Measurements from ENCODE around the gene NAB1.
A peak's percentile ranks its signal among the peaks of the same experiment; 100 is the strongest.

Gene NAB1

DNA sequence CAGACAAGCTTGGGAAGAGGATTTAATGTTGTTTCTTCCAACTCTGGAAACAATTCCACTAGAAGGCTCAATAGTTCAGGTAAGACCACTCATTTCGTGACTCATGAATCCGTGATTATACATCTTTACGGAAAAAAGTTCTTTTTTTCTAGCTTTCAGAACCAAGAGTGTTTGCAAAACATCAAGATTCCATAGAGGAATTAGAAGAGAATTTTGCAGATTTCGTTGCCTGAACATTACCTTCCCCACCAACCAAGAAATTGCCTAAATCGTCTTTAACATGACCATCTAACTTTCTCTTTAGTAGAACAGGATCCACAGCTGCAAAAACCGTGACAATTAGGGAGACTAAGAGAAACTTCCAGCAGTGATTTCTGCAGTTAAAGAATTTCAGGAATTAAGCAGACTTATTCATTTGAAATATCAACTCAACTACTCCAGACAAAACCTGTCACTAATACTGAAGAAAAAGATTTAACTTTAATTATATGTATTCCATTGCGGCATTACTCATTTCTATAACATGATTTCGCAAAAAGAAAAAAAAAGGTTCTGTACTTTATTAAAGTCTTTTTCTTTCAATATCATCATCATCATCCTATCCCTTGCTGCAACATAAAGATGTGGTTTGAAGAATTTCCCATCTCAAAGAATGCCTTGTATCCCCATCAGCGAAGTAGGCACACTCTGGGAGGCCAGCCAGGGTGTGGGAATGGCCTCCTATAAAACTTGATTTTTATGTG is 1.9 kb upstream of the NAB1 start:
- Mint-ChIP-seq H3K27ac (peak overlapping the region; percentile 19 to 69 (median 20)), H3K9me3 (no peaks in the 10 kb centered on the region), H3K36me3 (ENCODE audit: low read depth) (no peaks in the 10 kb centered on the region), H3K4me3 (peak overlapping the region; percentile 64 to 76 (median 68)), H3K27me3 (ENCODE audit: low read depth) (no peaks in the 10 kb centered on the region), H3K4me1 (peaks cover 31% of the 10 kb centered on the region)
- TF ChIP-seq, protein P1, sequence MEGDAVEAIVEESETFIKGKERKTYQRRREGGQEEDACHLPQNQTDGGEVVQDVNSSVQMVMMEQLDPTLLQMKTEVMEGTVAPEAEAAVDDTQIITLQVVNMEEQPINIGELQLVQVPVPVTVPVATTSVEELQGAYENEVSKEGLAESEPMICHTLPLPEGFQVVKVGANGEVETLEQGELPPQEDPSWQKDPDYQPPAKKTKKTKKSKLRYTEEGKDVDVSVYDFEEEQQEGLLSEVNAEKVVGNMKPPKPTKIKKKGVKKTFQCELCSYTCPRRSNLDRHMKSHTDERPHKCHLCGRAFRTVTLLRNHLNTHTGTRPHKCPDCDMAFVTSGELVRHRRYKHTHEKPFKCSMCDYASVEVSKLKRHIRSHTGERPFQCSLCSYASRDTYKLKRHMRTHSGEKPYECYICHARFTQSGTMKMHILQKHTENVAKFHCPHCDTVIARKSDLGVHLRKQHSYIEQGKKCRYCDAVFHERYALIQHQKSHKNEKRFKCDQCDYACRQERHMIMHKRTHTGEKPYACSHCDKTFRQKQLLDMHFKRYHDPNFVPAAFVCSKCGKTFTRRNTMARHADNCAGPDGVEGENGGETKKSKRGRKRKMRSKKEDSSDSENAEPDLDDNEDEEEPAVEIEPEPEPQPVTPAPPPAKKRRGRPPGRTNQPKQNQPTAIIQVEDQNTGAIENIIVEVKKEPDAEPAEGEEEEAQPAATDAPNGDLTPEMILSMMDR (IDR thresholded peaks at IDR 0.05; ENCODE audit: unreplicated experiment in 3 of 3), result no peak

DNA sequence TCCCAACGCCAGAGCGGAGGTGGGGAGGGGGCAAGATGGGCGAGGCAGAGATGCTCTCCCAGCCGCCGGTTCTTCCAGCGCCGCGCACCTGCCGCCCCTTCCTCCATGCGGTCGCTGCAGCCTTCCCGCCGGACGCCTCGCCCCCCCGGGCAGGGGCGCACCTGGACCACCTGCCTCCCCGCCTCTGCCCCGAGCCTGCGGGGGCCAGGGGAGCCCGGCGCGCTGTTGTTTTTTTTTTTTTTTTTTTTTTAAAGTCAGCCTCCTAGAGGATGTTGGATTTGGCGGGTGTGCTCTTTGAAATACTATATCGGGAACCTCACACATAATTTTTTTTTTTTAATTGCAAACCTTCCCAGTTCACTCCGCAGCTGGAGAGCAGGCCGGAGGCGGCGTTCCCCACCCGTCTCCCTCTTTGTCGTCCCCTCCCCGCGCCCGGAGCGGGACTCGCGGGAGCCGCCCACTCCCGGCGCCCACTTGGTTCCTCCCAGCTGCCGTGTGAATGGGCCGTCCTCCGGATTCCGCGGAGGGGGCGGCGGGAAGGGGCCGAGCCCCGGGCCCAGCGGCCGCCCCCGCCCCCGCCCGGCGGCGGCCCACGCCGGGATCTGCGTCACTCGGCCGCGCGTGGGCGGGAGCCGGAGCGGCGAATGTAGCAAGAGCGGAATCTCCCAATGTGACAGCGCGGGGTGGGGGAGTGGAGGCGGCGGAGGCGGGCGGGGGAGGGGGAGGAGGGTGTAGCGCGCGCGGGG is 421 bp upstream of the NAB1 start:
- H3K36me3 Mint-ChIP-seq (ENCODE audit: low read depth), result no peaks in the 10 kb centered on the region
- H3K27me3 Mint-ChIP-seq (ENCODE audit: low read depth), result no peaks in the 10 kb centered on the region
- H3K9me3 Mint-ChIP-seq, result no peaks in the 10 kb centered on the region
- H3K27ac Mint-ChIP-seq, result peak overlapping the region; percentile 91 to 96 (median 93)
- H3K4me3 Mint-ChIP-seq, result peak overlapping the region; percentile 86 to 96 (median 94)
- TF ChIP-seq, protein P1 (IDR thresholded peaks at IDR 0.05; ENCODE audit: unreplicated experiment in 3 of 3), result no peak
- H3K4me1 Mint-ChIP-seq, result peaks cover 31% of the 10 kb centered on the region

DNA sequence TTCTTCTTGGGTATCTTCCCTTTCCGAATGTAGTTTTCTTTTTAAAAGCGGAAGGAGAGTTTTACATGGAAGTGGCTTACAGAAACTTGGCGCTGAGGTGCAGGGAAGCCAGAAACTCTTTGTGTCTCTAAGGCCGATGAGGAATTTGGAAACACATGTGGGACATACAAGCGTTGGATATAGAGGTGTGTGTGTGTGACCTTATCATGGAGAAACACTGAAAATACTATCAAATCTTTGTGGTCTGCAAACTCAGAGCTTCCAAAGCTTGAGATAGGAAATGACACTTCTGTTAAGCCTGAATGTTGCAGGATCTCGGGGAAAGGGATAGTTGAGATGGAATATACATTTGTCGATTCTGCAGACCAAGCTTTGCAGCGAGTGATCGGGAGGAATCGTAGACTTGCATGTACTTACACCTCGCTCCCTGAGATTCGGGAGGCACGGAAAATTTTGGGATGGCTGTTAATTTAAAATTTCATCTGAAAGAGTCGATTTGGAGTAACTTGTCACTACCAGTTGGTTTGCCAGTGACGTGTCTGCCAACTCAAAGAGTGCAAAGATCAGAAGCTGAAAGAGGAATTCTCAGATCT is 1.0 kb downstream of the NAB1 start:
- Mint-ChIP-seq H3K36me3 (ENCODE audit: low read depth) (no peaks in the 10 kb centered on the region), H3K27ac (peak overlapping the region; percentile 95 to 98 (median 96)), H3K4me1 (peaks cover 31% of the 10 kb centered on the region), H3K4me3 (peak overlapping the region; percentile 91 to 96 (median 91)), H3K27me3 (ENCODE audit: low read depth) (no peaks in the 10 kb centered on the region), H3K9me3 (no peaks in the 10 kb centered on the region)
- TF ChIP-seq, protein P1 (IDR thresholded peaks at IDR 0.05; ENCODE audit: unreplicated experiment in 3 of 3), result no peak

DNA sequence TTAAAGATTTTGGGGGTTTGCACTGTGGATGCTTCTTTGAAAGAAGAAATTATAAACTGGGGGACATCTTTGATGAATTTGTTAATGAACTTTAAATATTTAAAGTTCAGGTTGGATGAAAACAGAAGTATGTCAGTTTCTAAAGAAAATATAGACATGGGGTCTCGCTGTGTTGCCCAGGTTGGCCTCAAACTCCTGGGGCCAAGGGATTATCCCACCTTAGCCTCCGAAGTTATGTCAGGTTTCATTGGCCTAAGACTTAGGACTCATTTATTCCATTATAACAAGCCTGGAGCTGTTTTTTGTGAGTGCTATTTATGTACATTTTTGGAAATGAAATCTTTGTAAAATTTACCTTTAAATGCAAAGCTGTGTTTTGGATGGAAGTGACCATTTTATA is 2.5 kb downstream of the NAB1 start:
- H3K27ac Mint-ChIP-seq, result peak overlapping the region in 2 of 3 experiments; percentile 30 to 41
- peaks cover 25% of the 10 kb centered on the region for H3K4me1 Mint-ChIP-seq
- no peaks in the 10 kb centered on the region for H3K36me3 Mint-ChIP-seq (ENCODE audit: low read depth)
- H3K4me3 Mint-ChIP-seq, result peak overlapping the region; percentile 58 to 96 (median 91)
- H3K27me3 Mint-ChIP-seq (ENCODE audit: low read depth), result no peaks in the 10 kb centered on the region
- no peaks in the 10 kb centered on the region for H3K9me3 Mint-ChIP-seq
- TF ChIP-seq, protein P1 (IDR thresholded peaks at IDR 0.05; ENCODE audit: unreplicated experiment in 3 of 3), result no peak

DNA sequence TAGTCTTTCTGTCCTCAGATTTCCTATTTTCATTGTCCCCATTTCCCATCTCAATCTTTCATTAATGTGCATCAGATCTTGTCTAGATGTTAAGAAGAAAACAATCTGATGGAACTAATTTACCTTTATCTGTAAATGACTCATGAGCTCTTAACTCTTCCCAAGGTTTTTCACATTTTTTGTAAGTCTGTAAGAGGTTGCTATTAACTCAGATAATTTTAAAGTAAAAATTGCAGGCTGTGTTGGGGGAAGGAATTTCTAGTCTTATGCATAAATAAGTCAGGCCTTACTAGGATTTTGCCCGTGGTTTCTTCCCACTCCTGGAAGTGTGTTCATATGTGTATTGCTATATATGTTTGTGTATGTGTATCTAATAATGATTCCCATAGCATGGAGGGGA is 4.3 kb downstream of the NAB1 start:
- TF ChIP-seq, protein P1 (IDR thresholded peaks at IDR 0.05; ENCODE audit: unreplicated experiment in 3 of 3), result no peak
- Mint-ChIP-seq H3K27ac (no peak overlapping the region), H3K4me1 (peaks cover 21% of the 10 kb centered on the region), H3K36me3 (ENCODE audit: low read depth) (no peaks in the 10 kb centered on the region), H3K27me3 (ENCODE audit: low read depth) (no peaks in the 10 kb centered on the region), H3K4me3 (no peak overlapping the region), H3K9me3 (no peaks in the 10 kb centered on the region)
